Measurements from ENCODE around the gene IFNL1. TPM values are rescaled to one million over a fixed set of nuclear protein-coding genes. Genes with fewer than 3 reads are reported as not detected.
"Not testable (repeated sequence)": the region's sequence is repeated elsewhere in the genome, so short reads cannot be mapped to it uniquely, and the experiment has no call there.

The IFNL1 gene
- polyA plus RNA-seq, 2 of the 4 experiments (the other 2 are of a cell fraction) = not detected

- FAIRE-seq = no peak
- TF ChIP-seq EP300 (IDR thresholded peaks at IDR 0.05) = no peak
- TF ChIP-seq, protein P1, sequence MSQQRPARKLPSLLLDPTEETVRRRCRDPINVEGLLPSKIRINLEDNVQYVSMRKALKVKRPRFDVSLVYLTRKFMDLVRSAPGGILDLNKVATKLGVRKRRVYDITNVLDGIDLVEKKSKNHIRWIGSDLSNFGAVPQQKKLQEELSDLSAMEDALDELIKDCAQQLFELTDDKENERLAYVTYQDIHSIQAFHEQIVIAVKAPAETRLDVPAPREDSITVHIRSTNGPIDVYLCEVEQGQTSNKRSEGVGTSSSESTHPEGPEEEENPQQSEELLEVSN (IDR thresholded peaks at IDR 0.05; ENCODE audit: borderline replicate concordance, low read depth) = 0 out of 2 replicates have a peak, but pooled peaks have one; percentile 12
- CTCF ChIA-PET = interaction anchor here (0.9 to 1.4 kb wide), 3 partner anchors 9 to 133 kb away, joined by 3 to 4 read pairs (median 3); no protein-coding TSS in a partner anchor
- 75% methylated on average over 100 of the region's 102 CpGs for WGBS (ENCODE audit: missing lambda C conversion rate)
- Histone ChIP-seq H3K9me3 (no peaks in the 10 kb centered on the region), H3K4me2 (no peak overlapping the region), H3K4me3 (no peak overlapping the region), H3K27ac (no peak overlapping the region), H3K4me1 (no peaks in the 10 kb centered on the region)
- ATAC-seq = peak; percentile 5 to 21; a peak in 3 of 6 replicates
- no peak for DNase-seq (ENCODE audit: low read depth in 1 of 2, low spot score in 1 of 2)
- POLR2A ChIA-PET = no interaction called here
Measured at GRCh38 chr19:39264306-39265290, 31.6 kb upstream of the IFNL1 start.

GRCh38 chr19:39265321-39265916 lies 30.8 kb upstream of the IFNL1 start:
- ChIA-PET CTCF (interaction anchor here (0.9 to 1.4 kb wide), 2 partner anchors 8 to 10 kb away, joined by 3 to 4 read pairs; no protein-coding TSS in a partner anchor), POLR2A (no interaction called here)
- Histone ChIP-seq H3K4me1 (no peaks in the 10 kb centered on the region), H3K9me3 (no peaks in the 10 kb centered on the region), H3K27ac (no peak overlapping the region), H3K4me3 (no peak overlapping the region), H3K4me2 (no peak overlapping the region)
- TF ChIP-seq POLR2A (IDR thresholded peaks at IDR 0.05; ENCODE audit: low read length) (no peak), EHMT2 (IDR thresholded peaks at IDR 0.05; ENCODE audit: low read depth) (no peak), NPAS2 (CRISPR knock-in tag; IDR thresholded peaks at IDR 0.05; ENCODE audit: borderline replicate concordance) (no peak), PHF8 (IDR thresholded peaks at IDR 0.05; ENCODE audit: borderline replicate concordance, low read depth) (no peak)
- TF ChIP-seq, protein P2, sequence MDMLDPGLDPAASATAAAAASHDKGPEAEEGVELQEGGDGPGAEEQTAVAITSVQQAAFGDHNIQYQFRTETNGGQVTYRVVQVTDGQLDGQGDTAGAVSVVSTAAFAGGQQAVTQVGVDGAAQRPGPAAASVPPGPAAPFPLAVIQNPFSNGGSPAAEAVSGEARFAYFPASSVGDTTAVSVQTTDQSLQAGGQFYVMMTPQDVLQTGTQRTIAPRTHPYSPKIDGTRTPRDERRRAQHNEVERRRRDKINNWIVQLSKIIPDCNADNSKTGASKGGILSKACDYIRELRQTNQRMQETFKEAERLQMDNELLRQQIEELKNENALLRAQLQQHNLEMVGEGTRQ (IDR thresholded peaks at IDR 0.05) = no peak
- TF ChIP-seq, protein P1 (IDR thresholded peaks at IDR 0.05; ENCODE audit: borderline replicate concordance, low read depth) = 0 out of 2 replicates have a peak, but pooled peaks have one; percentile 8
- 70% methylated on average over 39 of the region's 39 CpGs for WGBS (ENCODE audit: missing lambda C conversion rate)
- DNase-seq (ENCODE audit: low read depth in 1 of 2, low spot score in 1 of 2) (peak in 1 of 2 experiments; percentile 39), FAIRE-seq (no peak), ATAC-seq (peak in 1 of 2 experiments; percentile 24; a peak in 2 of 6 replicates)

- H3K4me2 ChIP-seq; DNase-seq (ENCODE audit: low read depth in 1 of 2, low spot score in 1 of 2); H3K4me1 ChIP-seq; POLR2A ChIA-PET; H3K4me3 ChIP-seq; H3K27ac ChIP-seq; H3K9me3 ChIP-seq: not testable (repeated sequence)
- peak; percentile 100 for FAIRE-seq
- 20% methylated on average over 1 of the region's 1 CpG for WGBS (ENCODE audit: missing lambda C conversion rate)
- ATAC-seq = peak; percentile 78 to 86
- CTCF ChIA-PET = interaction anchor here (0.6 to 1.1 kb wide), 2 partner anchors 47 to 1863 kb away, joined by 3 to 5 read pairs; no protein-coding TSS in a partner anchor
Measured at GRCh38 chr19:39268085-39268484, 28.1 kb upstream of the IFNL1 start, which contains the start of gene IFNL2. Gene IFNL2, plus strand, starts transcription at chr19:39268396. Its CDS starts 173 bp downstream, at chr19:39268569.

DNA sequence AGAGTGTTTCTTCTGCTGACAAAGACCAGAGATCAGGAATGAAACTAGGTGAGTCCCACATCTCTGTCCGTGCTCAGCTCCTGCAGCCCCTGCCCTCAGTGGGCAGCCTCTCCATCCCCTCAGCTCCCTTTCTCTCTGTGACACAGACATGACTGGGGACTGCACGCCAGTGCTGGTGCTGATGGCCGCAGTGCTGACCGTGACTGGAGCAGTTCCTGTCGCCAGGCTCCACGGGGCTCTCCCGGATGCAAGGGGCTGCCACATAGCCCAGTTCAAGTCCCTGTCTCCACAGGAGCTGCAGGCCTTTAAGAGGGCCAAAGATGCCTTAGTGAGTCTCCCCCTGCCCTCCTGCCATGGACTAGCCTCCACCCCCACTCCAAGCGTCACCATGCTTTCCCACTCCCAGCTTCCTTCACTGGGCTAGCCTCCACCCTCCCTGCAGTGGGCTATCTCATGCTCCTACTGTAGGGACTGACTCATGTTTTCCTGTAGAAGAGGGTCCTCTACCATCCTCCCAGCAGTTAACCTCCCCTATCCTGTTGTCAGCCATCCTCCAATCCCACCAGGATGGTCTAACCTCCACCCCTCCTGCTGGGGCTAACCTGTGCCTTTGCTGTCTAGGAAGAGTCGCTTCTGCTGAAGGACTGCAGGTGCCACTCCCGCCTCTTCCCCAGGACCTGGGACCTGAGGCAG lies 27.5 kb upstream of the IFNL1 start:
- TF ChIP-seq EP300 (IDR thresholded peaks at IDR 0.05) = 0 out of 5 replicates have a peak, but pooled peaks of 1 of the 2 experiments have one; percentile 13
- CTCF ChIA-PET = interaction anchor here (1.1 kb wide), 1 partner anchor 46 kb away, joined by 5 read pairs; no protein-coding TSS in a partner anchor
- H3K9me3 ChIP-seq; H3K4me3 ChIP-seq; DNase-seq (ENCODE audit: low read depth in 1 of 2, low spot score in 1 of 2); H3K27ac ChIP-seq; H3K4me1 ChIP-seq; H3K4me2 ChIP-seq; POLR2A ChIA-PET: not testable (repeated sequence)
- WGBS (ENCODE audit: missing lambda C conversion rate) = 54% methylated on average over 10 of the region's 10 CpGs
- peak; percentile 3 to 11; a peak in 5 of 6 replicates for ATAC-seq
- FAIRE-seq = peak; percentile 32

DNA sequence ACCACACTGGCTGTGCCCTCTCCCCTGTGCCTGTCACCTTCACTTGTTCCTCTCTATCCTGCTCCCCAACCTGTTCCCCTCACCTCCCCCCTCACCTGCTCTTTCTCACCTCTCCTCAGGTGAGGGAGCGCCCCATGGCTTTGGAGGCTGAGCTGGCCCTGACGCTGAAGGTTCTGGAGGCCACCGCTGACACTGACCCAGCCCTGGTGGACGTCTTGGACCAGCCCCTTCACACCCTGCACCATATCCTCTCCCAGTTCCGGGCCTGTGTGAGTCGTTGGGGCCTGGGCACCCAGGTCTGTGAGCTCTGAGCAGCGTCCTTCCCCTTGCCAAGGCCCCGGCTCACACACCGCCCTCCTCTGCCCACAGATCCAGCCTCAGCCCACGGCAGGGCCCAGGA lies 26.8 kb upstream of the IFNL1 start:
- WGBS (ENCODE audit: missing lambda C conversion rate) = 54% methylated on average over 10 of the region's 10 CpGs

More for the DNA sequence above, 26.8 kb upstream of the IFNL1 start:
- H3K9me3 ChIP-seq; H3K4me3 ChIP-seq; CTCF ChIA-PET; POLR2A ChIA-PET; DNase-seq (ENCODE audit: low read depth in 1 of 2, low spot score in 1 of 2); ATAC-seq; H3K4me2 ChIP-seq; FAIRE-seq; H3K27ac ChIP-seq; H3K4me1 ChIP-seq: not testable (repeated sequence)
